Endodermal cell (in vitro differentiated cells): Measurements from ENCODE around the gene FXR1. TPM values are rescaled to one million over a fixed set of nuclear protein-coding genes. Genes with fewer than 3 reads are reported as not detected.

Source experiments
- DNase-seq: peaks from one replicate; pipeline ENCODE4 v3.0.0-alpha.2; 2017
- H3K27ac ChIP-seq: 2 replicates; pipeline ENCODE4 v1.5.1; 2013; ENCODE audit warnings: mild to moderate bottlenecking, low read depth, low read length, moderate library complexity
- H3K27me3 ChIP-seq: 2 replicates; pipeline ENCODE4 v1.6.1; 2013; ENCODE audit warnings: mild to moderate bottlenecking, low read length, moderate library complexity; ENCODE audit not compliant: insufficient read depth, control insufficient read depth, poor library complexity, severe bottlenecking
- H3K36me3 ChIP-seq: 2 replicates; pipeline ENCODE4 v1.7.0; 2013; ENCODE audit warnings: mild to moderate bottlenecking, low read length, moderate library complexity; ENCODE audit not compliant: control insufficient read depth, insufficient read depth
- H3K4me1 ChIP-seq: one replicate; pipeline ENCODE4 v1.7.0; 2013; ENCODE audit warnings: low read length; ENCODE audit not compliant: control insufficient read depth, insufficient read depth
- H3K4me3 ChIP-seq: 2 replicates; pipeline ENCODE4 v1.5.1; 2013; ENCODE audit warnings: mild to moderate bottlenecking, low read length, moderate library complexity
- H3K9ac ChIP-seq: 2 replicates; pipeline ENCODE4 v1.6.1; 2013; ENCODE audit warnings: mild to moderate bottlenecking, low read length, moderate library complexity; ENCODE audit not compliant: poor library complexity, severe bottlenecking; ENCODE audit errors: extremely low read depth
- H3K9me3 ChIP-seq: 2 replicates; pipeline ENCODE4 v1.6.1; 2013; ENCODE audit warnings: mild to moderate bottlenecking, low read length, moderate library complexity; ENCODE audit not compliant: control insufficient read depth
- H3K27ac Mint-ChIP-seq: 2 replicates; pipeline ENCODE4 v1.8.0; 2020; ENCODE audit warnings: mixed read lengths
- H3K27me3 Mint-ChIP-seq: 2 replicates; pipeline ENCODE4 v1.8.0; 2021; ENCODE audit warnings: mild to moderate bottlenecking, mixed read lengths; ENCODE audit not compliant: insufficient read depth
- H3K36me3 Mint-ChIP-seq: 2 replicates; pipeline ENCODE4 v1.8.0; 2020; ENCODE audit warnings: low read depth, mixed read lengths
- H3K4me1 Mint-ChIP-seq: 2 replicates; pipeline ENCODE4 v1.8.0; 2020; ENCODE audit warnings: mixed read lengths
- H3K4me3 Mint-ChIP-seq: 2 replicates; pipeline ENCODE4 v1.8.0; 2020; ENCODE audit warnings: mild to moderate bottlenecking, moderate library complexity, mixed read lengths
- H3K9me3 Mint-ChIP-seq: 2 replicates; pipeline ENCODE4 v1.8.0; 2020; ENCODE audit warnings: mild to moderate bottlenecking, mixed read lengths
- WGBS, 2 experiments: methylation state at CpG; one replicate each; pipeline versions ENCODE4 v1.1.5 to v1.1.7; 2013; ENCODE audit warnings: missing lambda C conversion rate in 2 of 2, mixed read lengths in 1 of 2; ENCODE audit not compliant: insufficient coverage in 1 of 2, insufficient read length in 1 of 2; 5-methylcytosine and 5-hydroxymethylcytosine counted together
- total RNA-seq, 2 donors: library from RNA; stranded (reverse); fragmentation: NEBNext Ultra II Directional in 1 of 2; extraction: Animal tissue kit (Norgen Biotek cat#: 25700) in 1 of 2; gene quantifications; 2 replicates in 1 of 2; 3 replicates in 1 of 2; pipeline ENCODE4 v1.2.1, GENCODE V29; 2021
- TF ChIP-seq, protein P1 (sequence below): fragments of 200-600 bp; sonication (generic); conservative IDR thresholded peaks from 2 replicates; pipeline ENCODE4 v1.5.0; 2021; ENCODE audit warnings: antibody characterized with exemption, mild to moderate bottlenecking

The FXR1 gene
- total RNA-seq, 2 donors from 2014 or later = 252 to 298 TPM

DNA sequence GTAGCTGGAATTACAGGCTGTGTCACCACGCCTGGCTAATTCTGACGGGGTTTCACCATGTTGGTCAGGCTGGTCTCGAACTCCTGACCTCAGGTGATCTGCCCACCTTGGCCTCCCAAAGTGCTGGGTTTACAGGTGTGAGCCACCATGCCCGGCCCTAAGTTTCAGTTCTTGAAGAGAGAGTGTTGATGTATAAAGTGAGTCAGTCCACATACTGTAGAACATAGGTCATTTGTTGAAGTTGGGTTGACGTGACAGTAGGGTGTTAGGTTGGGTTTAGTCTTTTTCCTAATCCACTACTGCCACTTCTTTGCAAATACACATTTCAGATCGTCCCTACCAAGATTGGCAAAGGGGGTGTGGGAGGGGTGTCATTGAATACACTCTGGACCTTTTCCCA, 61.8 kb downstream of the FXR1 start:
- Mint-ChIP-seq H3K9me3 (no peaks in the 10 kb centered on the region), H3K4me3 (no peak overlapping the region), H3K27ac (no peak overlapping the region), H3K4me1 (no peaks in the 10 kb centered on the region), H3K36me3 (peaks cover 44% of the 10 kb centered on the region), H3K27me3 (no peaks in the 10 kb centered on the region)
- DNase-seq = no peak
- Histone ChIP-seq H3K9ac (no peak overlapping the region), H3K9me3 (no peaks in the 10 kb centered on the region), H3K27ac (no peak overlapping the region), H3K27me3 (no peaks in the 10 kb centered on the region), H3K4me3 (no peak overlapping the region), H3K4me1 (no peaks in the 10 kb centered on the region), H3K36me3 (peaks cover 97% of the 10 kb centered on the region)
- WGBS, 2 experiments = 91 to 98% methylated on average over 4 to 5 of the region's 6 CpGs
- TF ChIP-seq, protein P1, sequence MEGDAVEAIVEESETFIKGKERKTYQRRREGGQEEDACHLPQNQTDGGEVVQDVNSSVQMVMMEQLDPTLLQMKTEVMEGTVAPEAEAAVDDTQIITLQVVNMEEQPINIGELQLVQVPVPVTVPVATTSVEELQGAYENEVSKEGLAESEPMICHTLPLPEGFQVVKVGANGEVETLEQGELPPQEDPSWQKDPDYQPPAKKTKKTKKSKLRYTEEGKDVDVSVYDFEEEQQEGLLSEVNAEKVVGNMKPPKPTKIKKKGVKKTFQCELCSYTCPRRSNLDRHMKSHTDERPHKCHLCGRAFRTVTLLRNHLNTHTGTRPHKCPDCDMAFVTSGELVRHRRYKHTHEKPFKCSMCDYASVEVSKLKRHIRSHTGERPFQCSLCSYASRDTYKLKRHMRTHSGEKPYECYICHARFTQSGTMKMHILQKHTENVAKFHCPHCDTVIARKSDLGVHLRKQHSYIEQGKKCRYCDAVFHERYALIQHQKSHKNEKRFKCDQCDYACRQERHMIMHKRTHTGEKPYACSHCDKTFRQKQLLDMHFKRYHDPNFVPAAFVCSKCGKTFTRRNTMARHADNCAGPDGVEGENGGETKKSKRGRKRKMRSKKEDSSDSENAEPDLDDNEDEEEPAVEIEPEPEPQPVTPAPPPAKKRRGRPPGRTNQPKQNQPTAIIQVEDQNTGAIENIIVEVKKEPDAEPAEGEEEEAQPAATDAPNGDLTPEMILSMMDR = no peak

DNA sequence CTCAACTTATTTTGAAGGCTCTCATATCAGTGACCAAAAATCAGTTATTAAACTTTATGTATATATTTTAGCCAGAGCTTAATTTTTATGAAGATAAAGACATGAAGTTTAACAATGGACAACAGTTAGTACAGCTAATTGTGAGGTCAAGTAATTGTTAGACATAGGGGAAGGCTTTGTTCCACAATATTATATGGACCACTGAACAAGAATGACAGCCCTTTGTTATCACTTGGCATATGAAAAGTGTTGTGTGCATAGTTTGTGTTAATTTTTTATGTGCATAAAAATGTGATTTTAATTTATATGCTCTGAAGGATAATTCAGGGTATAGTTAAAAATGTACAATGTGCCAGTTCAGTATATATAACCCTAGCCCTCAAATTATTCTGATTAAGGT, 65.0 kb downstream of the FXR1 start:
- H3K27me3 ChIP-seq = no peaks in the 10 kb centered on the region
- Mint-ChIP-seq H3K27ac (no peak overlapping the region), H3K27me3 (no peaks in the 10 kb centered on the region), H3K9me3 (no peaks in the 10 kb centered on the region), H3K36me3 (peaks cover 31% of the 10 kb centered on the region), H3K4me3 (no peak overlapping the region), H3K4me1 (peaks cover 3% of the 10 kb centered on the region)
- H3K4me3 ChIP-seq = no peak overlapping the region
- no peak overlapping the region for H3K27ac ChIP-seq
- peaks cover 80% of the 10 kb centered on the region for H3K36me3 ChIP-seq
- TF ChIP-seq, protein P1 = no peak
- no peak for DNase-seq
- no peaks in the 10 kb centered on the region for H3K4me1 ChIP-seq
- no peak overlapping the region for H3K9ac ChIP-seq
- no peaks in the 10 kb centered on the region for H3K9me3 ChIP-seq

DNA sequence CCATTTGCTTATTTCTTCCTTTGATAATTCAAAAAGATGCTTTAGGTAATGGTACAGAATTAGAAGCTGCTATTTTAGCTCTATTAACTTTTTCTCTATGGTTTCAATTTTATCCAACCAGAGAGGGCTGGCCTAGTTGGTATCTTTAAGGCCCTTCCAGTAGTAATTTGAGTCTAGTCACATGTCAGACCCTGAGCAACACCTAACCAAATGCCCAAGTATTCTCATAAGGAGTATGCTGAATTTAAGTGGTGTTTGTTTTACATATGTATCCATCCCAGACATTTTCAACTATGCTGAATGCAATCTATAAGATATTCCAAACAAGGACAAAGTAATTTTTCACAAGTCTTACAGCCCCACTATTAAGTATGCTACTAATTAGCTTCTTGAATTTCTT, 67.5 kb downstream of the FXR1 start:
- Histone ChIP-seq H3K9ac (no peak overlapping the region), H3K9me3 (no peaks in the 10 kb centered on the region), H3K4me1 (no peaks in the 10 kb centered on the region), H3K27ac (no peak overlapping the region), H3K36me3 (peaks cover 70% of the 10 kb centered on the region), H3K27me3 (no peaks in the 10 kb centered on the region), H3K4me3 (no peak overlapping the region)
- no peak for DNase-seq
- H3K27ac Mint-ChIP-seq = no peak overlapping the region
- H3K27me3 Mint-ChIP-seq = no peaks in the 10 kb centered on the region
- no peak overlapping the region for H3K4me3 Mint-ChIP-seq
- TF ChIP-seq, protein P1 = no peak
- no peaks in the 10 kb centered on the region for H3K9me3 Mint-ChIP-seq
- peaks cover 3% of the 10 kb centered on the region for H3K4me1 Mint-ChIP-seq
- peaks cover 21% of the 10 kb centered on the region for H3K36me3 Mint-ChIP-seq
